Chondrocyte (in vitro differentiated cells): ENCODE measurements around the gene RP2. TPM values are rescaled to one million over a fixed set of nuclear protein-coding genes. Genes with fewer than 3 reads are reported as not detected.

ENCODE experiments used
- DNase-seq: peaks from one replicate; pipeline ENCODE4 v3.0.0; 2021; ENCODE audit warnings: mixed read lengths, low spot score
- H3K27ac Mint-ChIP-seq: one replicate; pipeline ENCODE4 v1.8.0; 2021; ENCODE audit warnings: mild to moderate bottlenecking, moderate library complexity, mixed read lengths; ENCODE audit not compliant: unreplicated experiment
- H3K27me3 Mint-ChIP-seq: 2 replicates; pipeline ENCODE4 v1.8.0; 2021; ENCODE audit warnings: low read depth, mixed read lengths
- H3K36me3 Mint-ChIP-seq: 2 replicates; pipeline ENCODE4 v1.8.0; 2021; ENCODE audit warnings: low read depth, mixed read lengths
- H3K4me1 Mint-ChIP-seq: 2 replicates; pipeline ENCODE4 v1.8.0; 2021; ENCODE audit warnings: low read depth, mild to moderate bottlenecking, mixed read lengths
- H3K4me3 Mint-ChIP-seq: one replicate; pipeline ENCODE4 v1.8.0; 2021; ENCODE audit warnings: mild to moderate bottlenecking, moderate library complexity, mixed read lengths; ENCODE audit not compliant: unreplicated experiment
- H3K9me3 Mint-ChIP-seq: 2 replicates; pipeline ENCODE4 v1.8.0; 2021; ENCODE audit warnings: low read depth, mixed read lengths
- CTCF ChIP-seq: fragments of 200-600 bp; sonication (generic); IDR thresholded peaks from 2 replicates; pipeline ENCODE4 v1.5.0; 2021; ENCODE audit warnings: antibody characterized with exemption, mild to moderate bottlenecking, moderate library complexity
- total RNA-seq: library from RNA; stranded (reverse); gene quantifications from 3 replicates; pipeline ENCODE4 v1.2.1, GENCODE V29; 2021

RP2 gene
- total RNA-seq, 1 donor from 2014 or later, result 18.4 TPM

- no peak for DNase-seq
- H3K27ac Mint-ChIP-seq, result no peak overlapping the region
- no peak for TF ChIP-seq CTCF
- H3K4me1 Mint-ChIP-seq, result peaks cover 21% of the 10 kb centered on the region
- H3K9me3 Mint-ChIP-seq, result peaks cover 6% of the 10 kb centered on the region
- no peaks in the 10 kb centered on the region for H3K36me3 Mint-ChIP-seq
- no peaks in the 10 kb centered on the region for H3K27me3 Mint-ChIP-seq
- H3K4me3 Mint-ChIP-seq, result no peak overlapping the region
Measured at GRCh38 chrX:46860557-46860956, 23.7 kb downstream of the RP2 start.

GRCh38 chrX:46863072-46863471 is 26.2 kb downstream of the RP2 start:
- H3K4me3 Mint-ChIP-seq, result no peak overlapping the region
- H3K36me3 Mint-ChIP-seq, result peaks cover 6% of the 10 kb centered on the region
- H3K9me3 Mint-ChIP-seq, result peaks cover 11% of the 10 kb centered on the region
- peaks cover 14% of the 10 kb centered on the region for H3K4me1 Mint-ChIP-seq
- no peak for DNase-seq
- H3K27ac Mint-ChIP-seq, result peak overlapping the region; percentile 18
- no peaks in the 10 kb centered on the region for H3K27me3 Mint-ChIP-seq
- no peak for TF ChIP-seq CTCF

GRCh38 chrX:46864606-46865005 is 27.8 kb downstream of the RP2 start:
- Mint-ChIP-seq H3K4me1 (peaks cover 14% of the 10 kb centered on the region), H3K36me3 (peaks cover 6% of the 10 kb centered on the region), H3K27me3 (no peaks in the 10 kb centered on the region), H3K4me3 (no peak overlapping the region), H3K9me3 (peaks cover 11% of the 10 kb centered on the region), H3K27ac (peak overlapping the region; percentile 80)
- DNase-seq, result no peak
- no peak for TF ChIP-seq CTCF

GRCh38 chrX:46865281-46865680 is 28.4 kb downstream of the RP2 start:
- no peak for DNase-seq
- no peak for TF ChIP-seq CTCF
- H3K4me3 Mint-ChIP-seq, result no peak overlapping the region
- no peaks in the 10 kb centered on the region for H3K27me3 Mint-ChIP-seq
- peaks cover 11% of the 10 kb centered on the region for H3K9me3 Mint-ChIP-seq
- H3K27ac Mint-ChIP-seq, result peak overlapping the region; percentile 80
- peaks cover 6% of the 10 kb centered on the region for H3K36me3 Mint-ChIP-seq
- peaks cover 14% of the 10 kb centered on the region for H3K4me1 Mint-ChIP-seq

GRCh38 chrX:46866726-46867125 is 29.9 kb downstream of the RP2 start:
- Mint-ChIP-seq H3K4me1 (peaks cover 14% of the 10 kb centered on the region), H3K27me3 (no peaks in the 10 kb centered on the region), H3K9me3 (peaks cover 11% of the 10 kb centered on the region), H3K27ac (no peak overlapping the region), H3K36me3 (peaks cover 6% of the 10 kb centered on the region), H3K4me3 (no peak overlapping the region)
- no peak for DNase-seq
- TF ChIP-seq CTCF, result no peak
